ENCODE measurements around the gene KATNBL1. TPM values are rescaled to one million over a fixed set of nuclear protein-coding genes. Genes with fewer than 3 reads are reported as not detected.
"Not testable (repeated sequence)": the region's sequence is repeated elsewhere in the genome, so short reads cannot be mapped to it uniquely, and the experiment has no call there.

The KATNBL1 gene
- total RNA-seq, 2 donors from 2014 or later = 40.1 to 54.8 TPM

- intact Hi-C loops (cut with DNase I) = loop anchor here (5.0 kb wide), 2 partner anchors 152 to 157 kb away; no protein-coding TSS in a partner anchor
- no peak for DNase-seq (ENCODE audit: low spot score)
Measured at GRCh38 chr15:34214135-34214534, 4.2 kb upstream of the KATNBL1 start.

GRCh38 chr15:34213690-34214089, 3.8 kb upstream of the KATNBL1 start:
- no peak for DNase-seq (ENCODE audit: low spot score)
- intact Hi-C loops (cut with DNase I) = loop anchor here (5.0 kb wide), 2 partner anchors 151 to 156 kb away; no protein-coding TSS in a partner anchor

DNA sequence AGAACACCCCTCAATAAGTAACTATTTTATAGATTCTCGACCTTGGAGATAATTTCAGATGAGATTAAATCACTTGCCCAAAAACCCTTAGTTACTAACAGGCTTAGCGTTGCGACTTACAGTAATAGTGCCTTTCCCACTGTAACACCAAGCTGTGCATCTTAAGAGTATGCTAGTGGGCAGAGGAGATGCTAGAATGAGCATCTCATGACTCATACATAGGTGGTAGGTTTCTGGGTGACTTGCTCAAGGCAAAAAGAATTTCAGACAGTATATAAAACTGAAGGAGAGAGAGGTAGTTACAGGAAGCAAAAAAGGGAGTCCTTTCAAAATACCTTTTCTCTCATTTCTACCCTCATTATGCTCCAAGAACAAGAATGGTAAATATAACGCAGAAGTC, 3.9 kb downstream of the KATNBL1 start:
- intact Hi-C loops (cut with DNase I) = no loop called here
- DNase-seq (ENCODE audit: low spot score) = no peak

GRCh38 chr15:34203936-34204335, 6.0 kb downstream of the KATNBL1 start:
- intact Hi-C loops (cut with DNase I) = no loop called here

GRCh38 chr15:34203305-34203704, 6.6 kb downstream of the KATNBL1 start:
- DNase-seq (ENCODE audit: low spot score) = no peak
- intact Hi-C loops (cut with DNase I) = no loop called here

More at GRCh38 chr15:34203936-34204335, 6.0 kb downstream of the KATNBL1 start:
- DNase-seq (ENCODE audit: low spot score) = no peak

- intact Hi-C loops (cut with DNase I) = not testable (repeated sequence)
Measured at GRCh38 chr15:34193272-34193671, 16.6 kb downstream of the KATNBL1 start.

GRCh38 chr15:34188711-34189110, 21.2 kb downstream of the KATNBL1 start:
- DNase-seq (ENCODE audit: low spot score) = no peak
- intact Hi-C loops (cut with DNase I) = loop anchor here in 1 of 2 donors (5.0 kb wide), 1 partner anchor 1446 kb away; no protein-coding TSS in a partner anchor

More at GRCh38 chr15:34193272-34193671, 16.6 kb downstream of the KATNBL1 start:
- not testable (repeated sequence) for DNase-seq (ENCODE audit: low spot score)

DNA sequence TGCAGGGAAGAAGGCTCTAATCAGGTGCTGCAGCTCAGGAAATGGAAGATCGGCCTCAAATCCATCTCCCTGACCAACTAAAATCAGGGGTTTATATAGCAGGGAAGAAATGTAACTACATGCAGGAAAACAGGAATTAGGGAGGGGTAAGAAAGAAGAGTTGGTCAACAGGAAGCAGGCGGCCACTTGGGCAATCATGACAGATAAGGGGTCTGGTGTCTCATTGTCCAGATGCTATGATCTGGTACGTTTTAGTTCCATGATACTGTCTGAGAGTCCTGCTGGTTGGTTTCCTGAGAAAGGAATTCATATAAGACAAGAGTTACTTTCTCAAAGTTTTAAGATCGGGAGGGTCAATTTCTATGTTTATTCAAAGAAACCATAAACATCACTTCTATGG, 24.2 kb downstream of the KATNBL1 start:
- intact Hi-C loops (cut with DNase I) = loop anchor here in 1 of 2 donors (5.0 kb wide), 1 partner anchor 1443 kb away; no protein-coding TSS in a partner anchor
- DNase-seq (ENCODE audit: low spot score) = no peak

DNA sequence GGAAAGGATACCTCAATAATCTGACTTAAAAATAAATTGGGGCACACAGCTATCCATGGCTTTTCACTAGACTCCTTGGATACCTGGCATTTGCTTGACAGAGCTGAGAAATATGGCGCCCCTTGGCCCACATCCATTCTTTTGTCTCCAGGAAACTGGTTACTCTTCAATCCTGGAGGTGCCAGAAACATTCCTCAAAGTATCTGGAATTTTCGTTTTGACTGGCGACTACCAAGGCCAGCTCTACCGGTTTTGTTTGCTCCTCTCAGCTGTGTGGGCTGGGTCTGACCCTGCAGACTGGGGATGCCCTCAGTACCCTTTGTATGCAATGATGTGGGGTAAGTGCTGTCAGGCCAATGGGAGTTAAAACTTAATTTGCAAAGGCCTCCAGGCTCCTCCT, 27.0 kb downstream of the KATNBL1 start:
- no peak for DNase-seq (ENCODE audit: low spot score)
- intact Hi-C loops (cut with DNase I) = no loop called here

GRCh38 chr15:34179234-34179633, 30.7 kb downstream of the KATNBL1 start:
- DNase-seq (ENCODE audit: low spot score) = no peak
- intact Hi-C loops (cut with DNase I) = loop anchor here in 1 of 2 donors (1.0 kb wide), 1 partner anchor 17 kb away; no protein-coding TSS in a partner anchor

DNA sequence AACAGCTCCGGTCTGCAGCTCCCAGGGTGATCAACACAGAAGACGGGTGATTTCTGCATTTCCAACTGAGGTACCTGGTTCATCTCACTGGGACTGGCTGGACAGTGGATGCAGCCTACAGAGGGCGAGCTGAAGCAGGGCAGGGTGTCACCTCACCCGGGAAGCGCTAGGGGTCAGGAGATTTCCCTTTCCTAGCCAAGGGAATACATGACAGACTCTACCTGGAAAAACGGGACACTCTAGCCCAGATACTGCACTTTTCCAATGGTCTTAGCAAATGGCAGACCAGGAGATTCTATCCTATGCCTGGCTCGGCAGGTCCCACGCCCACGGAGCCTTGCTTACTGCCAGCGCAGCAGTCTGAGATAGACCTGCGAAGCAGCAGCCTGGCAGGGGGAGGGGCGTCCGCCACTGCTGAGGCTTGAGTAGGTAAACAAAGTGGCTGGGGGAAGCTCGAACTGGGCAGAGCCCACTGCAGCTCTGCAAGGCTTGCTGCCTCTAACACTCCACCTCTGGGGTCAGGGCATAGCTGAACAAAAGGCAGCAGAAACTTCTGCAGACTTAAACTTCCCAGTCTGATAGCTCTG, 43.8 kb downstream of the KATNBL1 start:
- intact Hi-C loops (cut with DNase I); DNase-seq (ENCODE audit: low spot score): not testable (repeated sequence)

DNA sequence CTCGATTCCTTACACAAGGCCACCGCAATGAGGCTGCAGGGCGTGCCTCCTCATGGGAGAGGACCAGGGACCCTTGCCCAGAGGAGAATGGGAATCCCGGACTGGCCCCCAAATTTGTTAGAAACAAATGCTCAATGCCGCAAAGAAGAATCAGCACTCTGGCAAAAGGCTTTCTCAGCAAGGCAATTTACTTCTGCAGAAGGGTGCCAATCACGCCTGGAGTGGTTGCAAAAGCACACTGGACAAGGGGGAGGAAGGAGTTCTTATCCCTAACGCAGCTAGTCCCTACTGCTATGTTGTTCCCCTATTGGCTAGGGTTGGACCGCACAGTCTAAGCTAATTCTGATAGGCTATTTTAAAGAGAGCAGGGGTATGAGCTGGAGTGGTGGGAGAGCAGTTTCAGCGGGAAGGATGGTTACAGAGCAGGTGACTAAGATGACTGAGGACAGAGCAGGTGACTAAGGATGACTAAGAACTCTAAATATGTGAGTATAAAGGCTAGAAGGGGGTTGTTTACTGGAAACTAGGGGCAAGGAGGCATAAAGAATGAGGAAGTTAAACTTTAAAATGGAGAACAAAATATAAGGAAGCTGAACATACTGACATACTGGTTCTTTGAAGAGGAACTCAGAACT, 48.5 kb downstream of the KATNBL1 start:
- DNase-seq (ENCODE audit: low spot score) = no peak
- intact Hi-C loops (cut with DNase I) = no loop called here

GRCh38 chr15:34160735-34161134, 49.2 kb downstream of the KATNBL1 start:
- DNase-seq (ENCODE audit: low spot score) = no peak
- intact Hi-C loops (cut with DNase I) = no loop called here

DNA sequence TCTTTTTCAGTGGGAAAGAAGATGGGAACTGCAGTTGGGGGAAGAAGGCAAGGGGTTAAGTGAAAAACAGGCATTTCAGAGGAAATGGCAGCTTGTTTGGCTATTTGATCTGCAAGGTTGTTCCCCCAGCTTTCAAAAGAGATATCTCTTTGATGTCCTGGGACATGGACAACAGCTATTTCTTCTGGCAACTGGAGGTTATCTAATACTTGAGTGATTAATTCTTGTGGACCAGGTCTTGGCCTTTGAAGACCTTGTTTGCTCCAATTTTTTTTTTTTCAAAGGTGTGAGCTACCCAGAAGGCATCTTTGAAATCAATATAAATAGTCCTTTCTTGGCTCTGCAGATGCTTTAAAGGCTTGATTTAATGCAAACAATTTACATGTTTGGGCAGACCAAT, 51.5 kb downstream of the KATNBL1 start:
- no peak for DNase-seq (ENCODE audit: low spot score)
- intact Hi-C loops (cut with DNase I) = no loop called here

DNA sequence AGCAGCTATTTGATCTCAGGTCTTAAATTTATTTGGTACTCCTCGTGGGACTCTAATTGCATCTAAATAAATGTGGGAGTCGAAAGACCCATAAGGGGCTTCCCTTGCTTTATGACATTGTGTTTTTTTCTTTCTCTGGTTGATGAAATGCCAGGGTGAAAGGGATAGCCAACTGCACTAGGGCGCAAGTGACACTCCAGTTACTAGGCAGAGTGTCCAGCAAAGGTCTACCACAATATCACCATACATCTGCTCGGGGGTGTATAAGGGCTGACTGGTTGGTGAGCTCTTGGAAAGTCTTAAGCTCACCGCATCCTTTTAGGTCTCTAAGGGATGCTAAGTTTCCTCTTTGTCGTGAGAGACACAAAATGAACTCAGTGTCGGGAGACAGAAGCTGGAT, 54.0 kb downstream of the KATNBL1 start:
- intact Hi-C loops (cut with DNase I) = no loop called here
- DNase-seq (ENCODE audit: low spot score) = no peak

DNA sequence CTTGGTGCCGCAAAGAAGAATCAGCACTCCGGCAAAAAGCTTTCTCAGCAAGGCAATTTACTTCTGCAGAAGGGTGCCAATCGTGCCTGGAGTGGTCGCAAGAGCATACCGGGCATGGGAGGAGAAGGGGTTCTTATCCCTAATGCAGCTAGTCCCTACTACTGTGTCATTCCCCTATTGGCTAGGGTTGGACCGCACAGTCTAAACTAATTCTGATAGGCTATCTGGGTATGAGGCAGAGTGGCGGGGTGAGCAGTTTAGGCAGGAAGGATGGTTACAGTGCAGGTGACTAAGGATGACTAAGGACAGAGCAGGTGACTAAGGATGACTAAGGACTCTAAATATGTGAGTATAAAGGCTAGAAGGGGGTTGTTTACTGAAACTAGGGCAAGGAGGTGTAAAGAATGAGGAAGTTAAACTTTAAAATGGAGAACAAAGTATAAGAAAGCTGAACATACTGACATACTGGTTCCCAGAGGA, 55.1 kb downstream of the KATNBL1 start:
- intact Hi-C loops (cut with DNase I) = no loop called here
- no peak for DNase-seq (ENCODE audit: low spot score)

DNA sequence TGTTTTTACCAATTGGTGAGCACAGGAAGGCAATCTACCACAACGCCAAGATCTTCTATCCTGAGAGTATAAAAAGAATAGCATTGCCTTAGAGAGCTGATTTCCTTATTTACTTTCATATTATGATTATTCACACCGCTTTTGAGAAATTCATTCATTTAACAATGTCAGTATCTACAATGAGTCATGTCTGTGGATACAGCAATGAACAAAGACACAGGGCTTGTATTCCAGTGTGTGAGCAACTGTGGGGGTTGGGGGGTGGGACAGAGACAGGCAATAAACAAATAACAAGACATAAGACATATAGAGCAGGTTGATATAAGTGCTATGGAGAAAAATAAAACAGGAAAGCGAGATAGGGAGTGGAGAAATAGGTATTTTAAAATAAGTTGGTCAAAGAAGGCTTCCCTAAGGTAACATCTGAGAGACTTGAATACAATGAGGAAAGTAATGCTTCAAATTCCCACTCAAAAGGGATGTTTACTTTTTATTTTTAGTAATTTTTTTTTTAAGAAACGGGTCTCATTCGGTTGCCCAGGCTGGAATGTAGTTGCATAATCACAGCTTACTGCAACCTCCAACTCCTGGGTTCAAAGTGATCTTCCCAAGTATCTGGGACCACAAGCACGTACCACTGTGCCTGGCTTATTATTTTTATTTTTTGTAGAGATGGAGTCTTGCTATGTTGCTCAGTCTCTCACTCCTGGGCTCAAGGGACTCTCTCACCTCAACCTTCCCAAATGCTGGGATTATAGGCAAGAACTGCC, 62.3 kb downstream of the KATNBL1 start:
- DNase-seq (ENCODE audit: low spot score) = no peak
- intact Hi-C loops (cut with DNase I) = loop anchor here in 1 of 2 donors (2.0 kb wide), 1 partner anchor 67 kb away; no protein-coding TSS in a partner anchor

DNA sequence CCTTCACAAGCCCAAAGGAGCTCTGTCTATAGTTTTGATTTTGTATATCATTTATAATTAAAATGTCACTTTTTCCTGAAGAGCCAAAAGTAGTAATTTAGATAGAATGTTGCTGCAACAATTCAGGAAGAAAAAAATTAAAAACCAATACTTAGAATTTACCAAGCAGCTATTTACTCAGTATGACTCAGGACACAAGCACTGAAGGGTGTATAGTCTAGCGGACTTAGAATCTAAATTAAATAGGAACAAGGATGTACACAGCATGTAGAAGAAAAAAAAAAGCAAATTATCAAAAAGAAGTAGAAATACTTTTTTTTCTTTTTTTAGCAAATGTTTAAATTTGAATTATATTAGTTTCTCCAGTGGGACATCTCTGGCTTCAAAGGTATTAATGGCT, 76.4 kb downstream of the KATNBL1 start:
- no peak for DNase-seq (ENCODE audit: low spot score)
- intact Hi-C loops (cut with DNase I) = no loop called here

- no peak for DNase-seq (ENCODE audit: low spot score)
- intact Hi-C loops (cut with DNase I) = no loop called here
Measured at GRCh38 chr15:34132881-34133280, 77.0 kb downstream of the KATNBL1 start.

GRCh38 chr15:34128898-34129297, 81.0 kb downstream of the KATNBL1 start:
- no peak for DNase-seq (ENCODE audit: low spot score)
- intact Hi-C loops (cut with DNase I) = no loop called here

Data from posterior vena cava (tissue), 2 donors.